GDM1 (cell line): ENCODE measurements around the gene SLC25A48.

ENCODE experiments used
- DNase-seq: peaks from one replicate; lab custom pipeline; 2025; lab: John Stamatoyannopoulos, UW

SLC25A48 gene

GRCh38 chr5:135859641-135860040, 25.2 kb downstream of the SLC25A48 start:
- DNase-seq: no peak

- DNase-seq: no peak
Observed at GRCh38 chr5:135861641-135862040, 27.2 kb downstream of the SLC25A48 start.

GRCh38 chr5:135862086-135862485, 27.6 kb downstream of the SLC25A48 start:
- no peak for DNase-seq

- DNase-seq: no peak
Observed at GRCh38 chr5:135862744-135863143, 28.3 kb downstream of the SLC25A48 start.

- no peak for DNase-seq
Observed at GRCh38 chr5:135864503-135865435, 30.3 kb downstream of the SLC25A48 start.

GRCh38 chr5:135866016-135866415, 31.6 kb downstream of the SLC25A48 start:
- DNase-seq: no peak

- no peak for DNase-seq
Observed at GRCh38 chr5:135867599-135867998, 33.1 kb downstream of the SLC25A48 start.

- no peak for DNase-seq
Observed at GRCh38 chr5:135868681-135869080, 34.2 kb downstream of the SLC25A48 start.

- no peak for DNase-seq
Observed at GRCh38 chr5:135869276-135869675, 34.8 kb downstream of the SLC25A48 start.

- DNase-seq: no peak
Observed at GRCh38 chr5:135869935-135870334, 35.5 kb downstream of the SLC25A48 start.

GRCh38 chr5:135871268-135871915, 36.9 kb downstream of the SLC25A48 start:
- DNase-seq: no peak

- DNase-seq: no peak
Observed at GRCh38 chr5:135873831-135874230, 39.4 kb downstream of the SLC25A48 start.

- no peak for DNase-seq
Observed at GRCh38 chr5:135874461-135874860, 40.0 kb downstream of the SLC25A48 start.

- DNase-seq: no peak
Observed at GRCh38 chr5:135875567-135875966, 41.1 kb downstream of the SLC25A48 start.

- DNase-seq: no peak
Observed at GRCh38 chr5:135876146-135876545, 41.7 kb downstream of the SLC25A48 start.

GRCh38 chr5:135877570-135878155, 43.2 kb downstream of the SLC25A48 start:
- no peak for DNase-seq

GRCh38 chr5:135878156-135878620, 43.7 kb downstream of the SLC25A48 start:
- no peak for DNase-seq

GRCh38 chr5:135879591-135879990, 45.1 kb downstream of the SLC25A48 start:
- no peak for DNase-seq

- DNase-seq: no peak
Observed at GRCh38 chr5:135880278-135880677, 45.8 kb downstream of the SLC25A48 start.

- DNase-seq: no peak
Observed at GRCh38 chr5:135880801-135881200, 46.3 kb downstream of the SLC25A48 start.

GRCh38 chr5:135881244-135881643, 46.8 kb downstream of the SLC25A48 start:
- DNase-seq: no peak

- no peak for DNase-seq
Observed at GRCh38 chr5:135881819-135882218, 47.4 kb downstream of the SLC25A48 start.

GRCh38 chr5:135883026-135883425, 48.6 kb downstream of the SLC25A48 start:
- no peak for DNase-seq
